NK-92 (cell line): ENCODE data around the gene NEK6.
"Not testable (repeated sequence)": the region's sequence is repeated elsewhere in the genome, so short reads cannot be mapped to it uniquely, and the experiment has no call there.

Experiments used
- DNase-seq: peaks from one replicate; lab custom pipeline; 2025; ENCODE audit not compliant: unreplicated experiment; lab: John Stamatoyannopoulos, UW

Gene NEK6

GRCh38 chr9:124225945-124226344, 31.8 kb upstream of the NEK6 start:
- no peak for DNase-seq

DNA sequence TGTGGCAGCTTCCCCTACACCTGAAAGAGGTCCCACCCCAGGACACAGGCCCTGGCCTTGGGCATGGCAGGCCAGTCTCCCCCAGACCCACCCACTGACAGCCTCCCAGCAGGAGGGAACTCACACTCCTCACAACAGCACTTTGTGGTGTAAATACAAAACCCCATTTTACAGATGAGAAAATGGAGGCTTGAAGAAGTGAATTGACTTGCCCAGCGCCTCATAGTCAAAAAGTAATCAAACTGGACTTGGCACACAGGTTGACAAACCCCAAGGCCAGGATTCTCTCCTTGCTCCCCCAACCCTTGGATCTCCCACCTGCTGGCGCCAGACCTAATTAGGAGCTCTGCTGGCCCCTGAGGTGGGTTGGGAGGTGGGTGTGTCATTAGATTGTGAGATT, 29.2 kb upstream of the NEK6 start:
- DNase-seq: no peak

DNA sequence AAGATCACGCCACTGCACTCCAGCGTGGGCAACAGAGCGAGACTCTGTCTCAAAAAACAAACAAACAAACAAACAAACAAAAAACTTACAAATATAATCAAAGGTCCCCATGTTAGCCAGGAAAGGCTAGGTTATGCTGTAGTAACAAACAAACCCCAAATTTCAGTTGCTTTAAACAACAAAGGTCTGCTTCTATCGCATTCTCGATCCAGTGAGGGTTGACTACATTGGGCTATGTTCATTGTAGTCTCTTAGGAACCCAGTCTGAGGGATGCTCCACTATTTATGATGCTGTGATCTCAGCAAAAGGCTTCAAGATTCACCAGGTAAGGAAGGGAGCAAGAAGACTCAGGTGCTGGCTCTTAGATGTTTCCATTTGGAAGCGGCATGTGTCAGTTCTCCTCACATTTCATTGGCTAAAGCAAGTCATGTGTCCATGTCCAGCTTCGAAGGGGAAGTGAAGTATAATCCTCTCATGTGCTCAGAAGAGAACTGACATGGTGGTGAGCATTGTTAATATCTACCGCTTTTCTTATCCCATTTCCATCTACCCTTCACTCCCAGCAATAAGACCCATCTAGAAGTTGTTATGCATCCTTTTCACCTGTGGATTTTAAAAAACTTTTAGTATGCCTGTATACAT, 26.5 kb upstream of the NEK6 start:
- no peak for DNase-seq

DNA sequence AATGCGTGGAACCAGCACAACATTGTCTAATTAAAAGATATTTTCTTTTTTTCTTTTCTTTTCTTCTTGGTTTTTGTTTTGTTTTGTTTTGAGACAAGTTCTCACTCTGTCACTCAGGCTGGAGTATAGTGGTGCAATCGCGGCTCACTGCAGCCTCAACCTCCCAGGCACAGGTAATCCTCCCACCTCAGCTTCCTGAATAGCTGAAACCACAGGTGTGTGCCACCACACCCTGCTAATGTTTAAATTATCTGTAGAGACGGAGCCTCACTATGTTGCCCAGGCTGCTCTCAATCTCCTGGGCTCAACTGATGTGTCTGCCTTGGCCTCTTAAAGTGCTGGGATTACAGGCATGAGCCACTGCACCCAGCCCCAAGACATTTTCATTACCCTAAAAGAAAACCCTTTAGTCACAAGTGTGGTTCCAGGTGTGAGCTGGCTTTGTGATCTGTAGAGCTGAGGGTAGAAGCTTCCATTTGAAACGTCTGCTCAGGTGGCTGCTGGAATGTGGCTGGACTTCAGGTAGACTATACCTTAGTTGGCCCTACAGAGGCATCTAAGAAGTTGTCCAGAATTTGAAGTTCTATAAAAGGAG, 19.1 kb upstream of the NEK6 start:
- DNase-seq: no peak

DNA sequence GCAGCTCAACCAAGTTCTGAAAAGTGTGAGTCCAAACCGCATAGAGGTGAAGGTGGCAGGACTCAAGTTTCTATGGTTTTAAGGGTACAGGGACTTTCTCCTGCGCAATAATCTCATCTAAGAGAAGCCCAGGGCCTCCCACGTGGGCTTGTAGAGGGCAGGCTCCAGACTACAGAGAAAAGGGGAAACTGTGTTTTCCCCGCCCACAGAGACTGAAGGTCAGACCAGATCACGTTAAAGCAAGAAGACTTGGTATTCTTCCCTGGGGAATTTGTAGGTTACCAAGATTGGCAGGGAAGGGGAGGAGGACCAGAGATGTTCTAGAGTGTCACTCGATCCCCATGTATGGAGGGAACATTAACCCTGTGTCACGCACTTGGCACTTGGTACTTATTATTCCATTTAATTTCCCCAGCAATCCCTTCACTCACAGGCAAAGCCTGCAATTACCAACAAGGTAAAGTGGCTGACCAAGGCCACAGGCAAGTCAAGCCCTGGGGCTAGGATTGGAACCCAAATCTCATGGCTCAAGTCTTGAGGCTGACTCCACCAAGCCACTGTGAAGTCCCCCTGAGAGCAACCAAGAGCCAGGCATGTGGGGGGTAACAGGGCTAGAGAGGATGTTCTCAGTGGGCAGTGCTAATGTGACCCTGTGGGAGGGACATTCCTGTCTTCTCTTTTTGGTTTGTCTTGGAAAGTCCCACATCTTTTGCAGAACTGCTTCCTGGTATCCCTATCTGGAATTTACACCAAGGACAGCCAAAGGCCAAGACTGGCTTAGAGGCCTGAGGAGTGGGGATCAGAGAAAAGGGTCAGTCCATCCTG, 18.3 kb upstream of the NEK6 start:
- no peak for DNase-seq

GRCh38 chr9:124242331-124243194, 15.2 kb upstream of the NEK6 start:
- DNase-seq: no peak

GRCh38 chr9:124247393-124247792, 10.4 kb upstream of the NEK6 start:
- DNase-seq: not testable (repeated sequence)

DNA sequence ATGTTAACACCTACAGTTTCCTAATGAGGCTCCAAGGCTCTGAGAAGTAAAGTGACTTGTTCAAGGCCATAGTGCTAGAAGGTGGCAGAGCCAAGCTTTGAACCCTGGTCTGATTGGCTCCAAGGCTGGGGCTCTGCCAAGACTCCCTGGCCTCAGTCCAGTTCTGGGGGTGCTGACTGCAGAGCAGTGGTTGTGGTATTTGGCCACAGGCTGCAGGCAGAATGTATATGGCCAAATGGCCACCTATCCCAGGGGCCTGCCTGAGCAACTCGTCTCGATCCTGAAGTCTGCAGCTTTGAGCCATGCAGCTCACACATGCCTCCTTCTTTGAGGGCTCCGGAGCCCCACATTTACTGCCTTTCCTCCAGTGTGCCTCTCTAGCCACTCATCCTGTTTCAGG, 9.7 kb upstream of the NEK6 start:
- no peak for DNase-seq

- DNase-seq: no peak
These were observed 8.8 kb upstream of the NEK6 start for GRCh38 chr9:124248960-124249359.

DNA sequence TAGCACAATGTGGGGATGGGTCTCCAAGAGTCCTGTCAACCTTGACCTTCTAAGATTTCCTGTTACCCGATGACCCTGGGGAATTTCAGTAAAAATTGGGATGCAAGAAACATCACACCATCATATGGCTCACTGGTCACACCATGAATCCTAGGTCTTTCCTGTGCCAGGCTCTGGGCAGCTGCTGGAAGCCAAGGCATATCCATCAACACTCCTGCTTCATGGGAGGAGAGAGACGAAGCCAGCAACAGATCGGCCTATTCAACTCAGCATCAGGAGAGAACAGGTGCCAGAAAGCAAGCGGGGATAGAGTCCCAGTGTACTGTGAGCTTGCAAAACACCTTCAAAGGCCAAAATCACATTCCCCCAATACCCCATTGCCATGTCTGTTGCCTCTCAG, 6.5 kb upstream of the NEK6 start:
- DNase-seq: no peak

DNA sequence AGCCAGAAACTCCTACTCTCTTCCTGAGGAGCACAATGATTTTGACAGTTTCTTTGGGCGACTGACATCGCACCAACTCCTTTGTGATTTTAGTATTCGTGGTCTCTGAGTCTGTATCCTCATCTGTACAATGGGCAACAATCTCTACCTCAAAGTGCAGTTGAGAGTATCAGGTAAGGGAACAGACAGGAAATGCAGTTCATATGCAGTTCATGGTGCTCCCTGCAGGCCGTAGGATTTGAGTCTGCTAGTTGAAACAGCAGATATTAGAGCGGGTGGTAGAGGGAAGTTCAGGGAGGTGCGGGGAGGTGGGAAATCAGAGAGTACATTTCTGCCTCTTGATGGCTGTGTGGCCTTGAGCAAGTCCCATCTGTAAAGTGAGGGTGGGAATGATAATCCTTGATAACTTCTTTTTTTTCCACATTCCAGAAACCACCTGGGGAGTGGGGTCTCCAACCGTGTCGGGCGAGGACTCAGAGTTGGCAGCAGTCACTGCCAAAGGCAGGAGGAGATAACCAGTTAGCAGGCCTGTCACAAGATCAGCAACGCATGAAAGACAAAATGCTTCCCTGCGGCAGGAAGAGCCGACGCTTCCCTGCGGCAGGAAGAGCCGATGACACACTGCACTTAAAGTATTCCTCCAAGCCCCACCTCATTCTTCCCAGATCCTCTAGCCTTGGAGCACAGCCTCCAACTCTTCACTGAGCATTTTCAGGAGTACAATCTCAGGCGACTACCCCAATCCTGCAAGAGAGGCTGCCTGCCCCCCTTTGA, 6.0 kb upstream of the NEK6 start:
- no peak for DNase-seq

DNA sequence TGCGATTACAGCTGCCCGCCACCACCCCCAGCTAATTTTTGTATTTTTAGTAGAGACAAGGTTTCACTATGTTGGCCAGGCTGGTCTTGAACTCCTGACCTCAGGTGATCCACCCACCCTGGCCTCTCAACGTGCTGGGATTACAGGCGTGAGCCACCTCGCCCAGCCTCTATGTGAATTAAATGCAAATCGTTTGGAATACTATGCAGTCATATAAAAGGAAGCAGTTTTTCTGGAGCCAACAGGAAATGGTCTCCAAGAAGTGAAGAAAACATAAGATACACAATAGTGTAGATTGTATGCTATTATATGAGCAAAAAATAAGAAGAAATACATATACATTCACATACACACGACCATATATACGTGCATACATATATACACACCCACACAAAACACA, 4.9 kb upstream of the NEK6 start:
- not testable (repeated sequence) for DNase-seq

- DNase-seq: no peak
These were observed 3.5 kb upstream of the NEK6 start for GRCh38 chr9:124254261-124254682.

GRCh38 chr9:124255222-124255621, 2.5 kb upstream of the NEK6 start:
- DNase-seq: no peak

GRCh38 chr9:124256517-124257069, 1.2 kb upstream of the NEK6 start:
- DNase-seq: no peak

GRCh38 chr9:124257070-124257843, 492 bp upstream of the NEK6 start:
- no peak for DNase-seq

- no peak for DNase-seq
These were observed 933 bp downstream of the NEK6 start for GRCh38 chr9:124258607-124259157.

DNA sequence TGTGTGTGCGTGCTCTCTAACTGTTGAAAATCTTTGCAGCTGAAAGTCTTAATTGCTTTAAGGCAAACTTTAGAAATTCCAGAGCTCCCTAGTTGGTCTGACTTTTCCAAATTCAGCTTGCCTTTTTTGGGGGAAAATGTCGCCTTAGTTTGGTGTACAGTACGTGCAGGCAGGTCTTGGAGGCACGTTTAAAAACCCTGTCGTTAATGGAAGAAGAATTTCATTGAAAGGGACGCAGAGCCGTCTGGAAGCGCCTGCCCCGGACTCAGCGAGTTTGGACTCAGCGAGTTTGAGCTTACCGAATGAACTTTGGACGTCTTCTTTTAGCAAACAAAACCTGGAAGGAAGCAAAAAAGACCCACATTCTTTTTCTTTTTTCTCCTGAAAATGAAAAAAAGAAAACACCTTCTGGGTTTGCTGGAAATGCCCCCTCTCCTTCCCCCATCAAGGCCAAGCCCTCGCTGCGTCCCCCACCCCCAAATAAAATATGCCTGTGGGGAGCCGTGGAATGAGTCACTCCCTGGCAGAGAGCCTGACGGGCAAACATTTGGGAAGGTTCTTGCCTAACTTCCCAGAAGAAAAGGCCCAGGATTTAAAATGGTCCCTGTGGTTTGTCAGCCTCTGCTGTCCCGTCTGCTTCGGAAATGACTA, 1.5 kb downstream of the NEK6 start:
- DNase-seq: no peak
